GM10847 (cell line): ENCODE data around the gene CD300E.

ENCODE experiments used
- POLR2A ChIP-seq: IDR thresholded peaks from 2 replicates; pipeline ENCODE4 v1.6.1; 2011; ENCODE audit not compliant: insufficient read length; ENCODE audit errors: extremely low read depth

The CD300E gene

GRCh38 chr17:74566132-74566753 lies 57.3 kb downstream of the CD300E start:
- TF ChIP-seq POLR2A, result no peak

GRCh38 chr17:74565126-74565525 lies 58.4 kb downstream of the CD300E start:
- no peak for TF ChIP-seq POLR2A

- TF ChIP-seq POLR2A, result no peak
These were observed 60.2 kb downstream of the CD300E start for GRCh38 chr17:74563358-74563757.

- no peak for TF ChIP-seq POLR2A
These were observed 62.0 kb downstream of the CD300E start for GRCh38 chr17:74561586-74561985.
